HAP-1 (cell line): ENCODE results near the gene CIAO2B.
"Not testable (repeated sequence)": the region's sequence is repeated elsewhere in the genome, so short reads cannot be mapped to it uniquely, and the experiment has no call there.

ENCODE experiments used
- DNase-seq, 2 experiments: peaks; one replicate each; pipeline ENCODE4 v3.0.0-alpha.2; 2016 to 2020; ENCODE audit warnings: low spot score in 2 of 2
- H3K27me3 ChIP-seq: fragments of 250-450 bp; sonication (Bioruptor Pico); 2 replicates; pipeline ENCODE4 v1.5.1; 2020; ENCODE audit warnings: low read depth, mild to moderate bottlenecking, moderate library complexity
- H3K36me3 ChIP-seq: fragments of 250-450 bp; sonication (Bioruptor Pico); replicated peaks from 2 replicates; pipeline ENCODE4 v1.5.1; 2020; ENCODE audit warnings: mild to moderate bottlenecking
- H3K4me1 ChIP-seq: fragments of 250-450 bp; sonication (Bioruptor Pico); 2 replicates; pipeline ENCODE4 v1.5.1; 2020; ENCODE audit warnings: mild to moderate bottlenecking
- H3K4me3 ChIP-seq: fragments of 250-450 bp; sonication (Bioruptor Pico); 2 replicates; pipeline ENCODE4 v1.5.1; 2020; ENCODE audit warnings: mild to moderate bottlenecking, moderate library complexity
- H3K9me3 ChIP-seq: fragments of 250-450 bp; sonication (Bioruptor Pico); 2 replicates; pipeline ENCODE4 v1.5.1; 2020; ENCODE audit warnings: mild to moderate bottlenecking, moderate library complexity
- in situ Hi-C: fragments of 300-500 bp; cut with MboI; formaldehyde crosslinking; loops from 3 replicates; pipeline ENCODE4 v1.14.3; 2020; ENCODE audit warnings: low sequenced_read_pairs, inconsistent platforms, mixed read lengths

Gene CIAO2B

GRCh38 chr16:66934138-66934838, at the start of gene CIAO2B:
TSS of gene CIAO2B (minus strand) at chr16:66934402. CDS start at chr16:66934364, 38 bp downstream.
- H3K27me3 ChIP-seq = no peaks in the 10 kb centered on the region
- peak within 1 kb of the TSS; percentile 71 for H3K4me3 ChIP-seq
- peaks cover 5% of the 10 kb centered on the region for H3K4me1 ChIP-seq
- no peaks in the 10 kb centered on the region for H3K9me3 ChIP-seq
- in situ Hi-C loops = no loop called here
- H3K36me3 ChIP-seq = peaks cover 8% of the 10 kb centered on the region
- DNase-seq = peak; percentile 60 to 91

GRCh38 chr16:66983033-66983432, 48.8 kb upstream of the CIAO2B start:
- H3K4me1 ChIP-seq = no peaks in the 10 kb centered on the region
- H3K4me3 ChIP-seq = no peak overlapping the region
- DNase-seq = peak in 1 of 2 experiments; percentile 1
- H3K27me3 ChIP-seq = no peaks in the 10 kb centered on the region
- no peaks in the 10 kb centered on the region for H3K9me3 ChIP-seq
- H3K36me3 ChIP-seq = no peaks in the 10 kb centered on the region
- in situ Hi-C loops = no loop called here

GRCh38 chr16:66979011-66979717, 45.0 kb upstream of the CIAO2B start:
- in situ Hi-C loops = loop anchor here (10.0 kb wide), 2 partner anchors 176 to 486 kb away; partner anchors contain the start of genes B3GNT9, FBXL8 and TRADD
- H3K4me3 ChIP-seq = no peak overlapping the region
- H3K27me3 ChIP-seq = no peaks in the 10 kb centered on the region
- no peaks in the 10 kb centered on the region for H3K36me3 ChIP-seq
- peak in 1 of 2 experiments; percentile 2 for DNase-seq
- no peaks in the 10 kb centered on the region for H3K9me3 ChIP-seq
- peaks cover 8% of the 10 kb centered on the region for H3K4me1 ChIP-seq

GRCh38 chr16:66977341-66978113, 43.3 kb upstream of the CIAO2B start:
- peak; percentile 78 to 95 for DNase-seq
- no peak overlapping the region for H3K4me3 ChIP-seq
- in situ Hi-C loops = loop anchor here (10.0 kb wide), 2 partner anchors 177 to 487 kb away; partner anchors contain the start of genes B3GNT9, FBXL8 and TRADD
- H3K4me1 ChIP-seq = peaks cover 8% of the 10 kb centered on the region
- no peaks in the 10 kb centered on the region for H3K27me3 ChIP-seq
- H3K9me3 ChIP-seq = no peaks in the 10 kb centered on the region
- H3K36me3 ChIP-seq = no peaks in the 10 kb centered on the region

- H3K9me3 ChIP-seq = no peaks in the 10 kb centered on the region
- DNase-seq = no peak
- no peaks in the 10 kb centered on the region for H3K36me3 ChIP-seq
- no peak overlapping the region for H3K4me3 ChIP-seq
- H3K27me3 ChIP-seq = no peaks in the 10 kb centered on the region
- peaks cover 8% of the 10 kb centered on the region for H3K4me1 ChIP-seq
- in situ Hi-C loops = loop anchor here (10.0 kb wide), 2 partner anchors 178 to 488 kb away; partner anchors contain the start of genes B3GNT9, FBXL8 and TRADD
Observed at GRCh38 chr16:66976746-66977145, 42.5 kb upstream of the CIAO2B start.

GRCh38 chr16:66975302-66975893, 41.2 kb upstream of the CIAO2B start:
- in situ Hi-C loops = loop anchor here (10.0 kb wide), 2 partner anchors 179 to 489 kb away; partner anchors contain the start of genes B3GNT9, FBXL8 and TRADD
- no peaks in the 10 kb centered on the region for H3K27me3 ChIP-seq
- no peak for DNase-seq
- no peaks in the 10 kb centered on the region for H3K36me3 ChIP-seq
- H3K4me3 ChIP-seq = no peak overlapping the region
- H3K4me1 ChIP-seq = peaks cover 8% of the 10 kb centered on the region
- no peaks in the 10 kb centered on the region for H3K9me3 ChIP-seq

- DNase-seq = peak in 1 of 2 experiments; percentile 73
- not testable (repeated sequence) for H3K4me1 ChIP-seq
- in situ Hi-C loops = loop anchor here (10.0 kb wide), 2 partner anchors 180 to 490 kb away; partner anchors contain the start of genes B3GNT9, FBXL8 and TRADD
Observed at GRCh38 chr16:66974932-66975246, 40.7 kb upstream of the CIAO2B start.

GRCh38 chr16:66974156-66974931, 40.1 kb upstream of the CIAO2B start:
- in situ Hi-C loops = loop anchor here (10.0 kb wide), 2 partner anchors 180 to 490 kb away; partner anchors contain the start of genes B3GNT9, FBXL8 and TRADD
- not testable (repeated sequence) for H3K4me1 ChIP-seq, H3K36me3 ChIP-seq, H3K27me3 ChIP-seq, DNase-seq, H3K4me3 ChIP-seq, H3K9me3 ChIP-seq

More at GRCh38 chr16:66974932-66975246, 40.7 kb upstream of the CIAO2B start:
- not testable (repeated sequence) for H3K36me3 ChIP-seq, H3K27me3 ChIP-seq, H3K4me3 ChIP-seq, H3K9me3 ChIP-seq

GRCh38 chr16:66973716-66974115, 39.5 kb upstream of the CIAO2B start:
- in situ Hi-C loops = loop anchor here (10.0 kb wide), 2 partner anchors 181 to 491 kb away; partner anchors contain the start of genes B3GNT9, FBXL8 and TRADD
- Histone ChIP-seq H3K27me3 (no peaks in the 10 kb centered on the region), H3K4me1 (peaks cover 8% of the 10 kb centered on the region), H3K9me3 (no peaks in the 10 kb centered on the region), H3K4me3 (no peak overlapping the region), H3K36me3 (no peaks in the 10 kb centered on the region)
- DNase-seq = no peak

GRCh38 chr16:66972983-66973382, 38.8 kb upstream of the CIAO2B start:
- in situ Hi-C loops = loop anchor here (10.0 kb wide), 2 partner anchors 182 to 492 kb away; partner anchors contain the start of genes B3GNT9, FBXL8 and TRADD
- Histone ChIP-seq H3K9me3 (no peaks in the 10 kb centered on the region), H3K4me3 (no peak overlapping the region), H3K4me1 (peaks cover 8% of the 10 kb centered on the region), H3K36me3 (no peaks in the 10 kb centered on the region), H3K27me3 (no peaks in the 10 kb centered on the region)
- peak in 1 of 2 experiments; percentile 36 for DNase-seq

- Histone ChIP-seq H3K4me1 (peaks cover 8% of the 10 kb centered on the region), H3K36me3 (no peaks in the 10 kb centered on the region), H3K27me3 (no peaks in the 10 kb centered on the region), H3K9me3 (no peaks in the 10 kb centered on the region), H3K4me3 (no peak overlapping the region)
- DNase-seq = no peak
- in situ Hi-C loops = loop anchor here (10.0 kb wide), 2 partner anchors 184 to 494 kb away; partner anchors contain the start of genes B3GNT9, FBXL8 and TRADD
Observed at GRCh38 chr16:66970775-66971720, 36.8 kb upstream of the CIAO2B start.
